PFSK-1 (cell line): ENCODE measurements around the gene COL8A1.

Source experiments
- POLR2AphosphoS5 ChIP-seq: IDR thresholded peaks from 2 replicates; pipeline ENCODE4 v1.6.1; 2012; ENCODE audit warnings: low read depth, mild to moderate bottlenecking, control low read depth, low read length, moderate library complexity
- REST ChIP-seq, 2 experiments: IDR thresholded peaks; 2 replicates each; pipeline versions ENCODE4 v1.6.1 to v1.8.0; 2011 to 2012; ENCODE audit warnings: low read depth in 2 of 2, low read length in 2 of 2, control low read depth in 1 of 2, inconsistent platforms in 1 of 2, mild to moderate bottlenecking in 1 of 2, moderate library complexity in 1 of 2; ENCODE audit not compliant: insufficient read depth in 1 of 2
- TAF1 ChIP-seq: IDR thresholded peaks from 2 replicates; pipeline ENCODE4 v1.6.1; 2012; ENCODE audit warnings: low read length, control low read depth, borderline replicate concordance; ENCODE audit not compliant: insufficient read depth

DNA sequence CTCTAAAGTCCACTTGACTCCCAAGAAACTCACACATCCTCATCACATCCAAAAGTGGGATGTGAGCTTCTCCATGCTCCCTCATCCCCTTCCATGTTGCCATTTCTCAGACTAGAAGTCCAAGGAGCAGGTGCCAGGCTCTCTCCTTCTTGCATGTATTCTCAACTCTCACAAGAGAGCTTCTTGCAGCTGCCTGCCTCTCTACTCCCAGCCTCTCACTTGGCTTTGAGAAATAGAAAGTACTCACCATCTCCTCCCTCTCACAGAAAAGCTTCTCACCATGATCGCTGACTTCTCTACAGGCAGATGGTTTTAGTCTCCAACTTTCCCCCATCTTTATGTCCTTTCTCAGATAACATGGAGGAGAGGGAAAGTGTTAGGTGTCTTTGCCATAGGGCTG, 26.6 kb downstream of the COL8A1 start:
- no peak for TF ChIP-seq POLR2AphosphoS5
- no peak for TF ChIP-seq TAF1
- no peak for TF ChIP-seq REST (IDR thresholded peaks at IDR 0.05; ENCODE audit: insufficient read depth in 1 of 2, low read depth in 2 of 2, low read length in 2 of 2)
